Uterus (tissue), 4 donors: ENCODE data around the gene ABLIM2. TPM values are rescaled to one million over a fixed set of nuclear protein-coding genes. Genes with fewer than 3 reads are reported as not detected.

Experiments
- DNase-seq, 2 donors: peaks; one replicate each; pipeline ENCODE4 v3.0.0-alpha.2; 2019 to 2020
- H3K27ac ChIP-seq, 2 donors: fragments of 200-600 bp; sonication (generic); 1 replicate in 1 of 2; 2 replicates in 1 of 2; pipeline ENCODE4 v1.5.1; 2016 to 2018
- H3K27me3 ChIP-seq, 2 donors: fragments of 200-600 bp; sonication (generic); one replicate each; pipeline ENCODE4 v1.5.1; 2018 to 2019; ENCODE audit warnings: control low read depth in 1 of 2
- H3K36me3 ChIP-seq, 2 donors: fragments of 200-600 bp; sonication (generic); one replicate each; pipeline ENCODE4 v1.5.1; 2019; ENCODE audit warnings: control low read depth in 1 of 2
- H3K4me1 ChIP-seq, 2 donors: fragments of 200-600 bp; sonication (generic); one replicate each; pipeline ENCODE4 v1.5.1; 2018 to 2019; ENCODE audit warnings: control low read depth in 1 of 2
- H3K4me3 ChIP-seq, 2 donors: fragments of 200-600 bp; sonication (generic); 1 replicate in 1 of 2; 2 replicates in 1 of 2; pipeline ENCODE4 v1.5.1; 2018 to 2019; ENCODE audit warnings: mild to moderate bottlenecking in 1 of 2
- H3K9me3 ChIP-seq, 2 donors: fragments of 200-600 bp; sonication (generic); one replicate each; pipeline ENCODE4 v1.5.1; 2019; ENCODE audit warnings: control low read depth in 1 of 2
- CTCF ChIP-seq, 4 experiments: fragments of 200-600 bp in 2 of 4; fragments of 450-650 bp in 2 of 4; sonication (generic) in 2 of 4; IDR thresholded peaks; one replicate each; pipeline ENCODE4 v1.5.1; 2016 to 2019; ENCODE audit warnings: antibody characterized with exemption in 4 of 4, mild to moderate bottlenecking in 2 of 4, moderate library complexity in 1 of 4
- POLR2A ChIP-seq, 2 donors: fragments of 450-650 bp; IDR thresholded peaks; one replicate each; pipeline ENCODE4 v1.6.1; 2016; ENCODE audit warnings: antibody characterized with exemption in 2 of 2, mild to moderate bottlenecking in 1 of 2, moderate library complexity in 1 of 2
- intact Hi-C: fragments of 100-400 bp; cut with DNase I; formaldehyde crosslinking; loops from one replicate; pipeline ENCODE4 v1.15.1; 2023; ENCODE audit warnings: low total_unique reads
- total RNA-seq, 4 donors: library from RNA; depleted of rRNA in 3 of 4; stranded (reverse); fragments of >200 nt in 3 of 4; gene quantifications; one replicate each; pipeline versions ENCODE4 v1.1.0 to v1.2.4, GENCODE V29; 2014 to 2023
- donor health status: DM: yes; HTN: yes; CAD: no.

ABLIM2 gene
- total RNA-seq, 4 donors from 2014 or later: 0.77 to 6.0 (median 1.5) TPM

GRCh38 chr4:8164687-8165086 lies 6.1 kb upstream of the ABLIM2 start:
- Histone ChIP-seq H3K27ac (no peak overlapping the region), H3K4me1 (no peaks in the 10 kb centered on the region), H3K4me3 (no peak overlapping the region), H3K27me3 (no peaks in the 10 kb centered on the region), H3K36me3 (no peaks in the 10 kb centered on the region), H3K9me3 (no peaks in the 10 kb centered on the region)
- no peak for TF ChIP-seq POLR2A (IDR thresholded peaks at IDR 0.05)
- no peak for TF ChIP-seq CTCF (IDR thresholded peaks at IDR 0.05)
- intact Hi-C loops: no loop called here
- no peak for DNase-seq

- intact Hi-C loops: no loop called here
- H3K4me1 ChIP-seq: no peaks in the 10 kb centered on the region
- no peaks in the 10 kb centered on the region for H3K27me3 ChIP-seq
- no peaks in the 10 kb centered on the region for H3K36me3 ChIP-seq
- TF ChIP-seq CTCF (IDR thresholded peaks at IDR 0.05) (no peak), POLR2A (IDR thresholded peaks at IDR 0.05) (no peak)
- no peak overlapping the region for H3K4me3 ChIP-seq
- no peak for DNase-seq
- no peak overlapping the region for H3K27ac ChIP-seq
- no peaks in the 10 kb centered on the region for H3K9me3 ChIP-seq
Measured at GRCh38 chr4:8164194-8164565, 5.6 kb upstream of the ABLIM2 start.

- Histone ChIP-seq H3K27ac (no peak overlapping the region), H3K27me3 (no peaks in the 10 kb centered on the region), H3K9me3 (no peaks in the 10 kb centered on the region), H3K4me1 (no peaks in the 10 kb centered on the region), H3K4me3 (no peak overlapping the region), H3K36me3 (no peaks in the 10 kb centered on the region)
- DNase-seq: no peak
- TF ChIP-seq POLR2A (IDR thresholded peaks at IDR 0.05): no peak
- no peak for TF ChIP-seq CTCF (IDR thresholded peaks at IDR 0.05)
- intact Hi-C loops: no loop called here
Measured at GRCh38 chr4:8163436-8164193, 5.0 kb upstream of the ABLIM2 start.

- DNase-seq: no peak
- Histone ChIP-seq H3K36me3 (no peaks in the 10 kb centered on the region), H3K27ac (no peak overlapping the region), H3K27me3 (peaks cover 3 to 4% of the 10 kb centered on the region in 2 donors), H3K4me3 (no peak overlapping the region), H3K9me3 (no peaks in the 10 kb centered on the region), H3K4me1 (peaks cover 3 to 5% of the 10 kb centered on the region in 2 donors)
- intact Hi-C loops: no loop called here
- TF ChIP-seq POLR2A (IDR thresholded peaks at IDR 0.05) (no peak), CTCF (IDR thresholded peaks at IDR 0.05) (no peak)
Measured at GRCh38 chr4:8163026-8163425, 4.4 kb upstream of the ABLIM2 start.

- TF ChIP-seq POLR2A (IDR thresholded peaks at IDR 0.05): no peak
- no peak for TF ChIP-seq CTCF (IDR thresholded peaks at IDR 0.05)
- Histone ChIP-seq H3K27me3 (peaks cover 7 to 8% of the 10 kb centered on the region in 2 donors), H3K9me3 (no peaks in the 10 kb centered on the region), H3K4me3 (no peak overlapping the region), H3K36me3 (no peaks in the 10 kb centered on the region), H3K4me1 (peaks cover 4 to 9% of the 10 kb centered on the region in 2 donors), H3K27ac (no peak overlapping the region)
- intact Hi-C loops: no loop called here
- DNase-seq: no peak
Measured at GRCh38 chr4:8162625-8163024, 4.0 kb upstream of the ABLIM2 start.
